K562 (cell line): Measurements from ENCODE around the gene EXOC3. TPM values are rescaled to one million over a fixed set of nuclear protein-coding genes. Genes with fewer than 3 reads are reported as not detected.
"Not testable (repeated sequence)": the region's sequence is repeated elsewhere in the genome, so short reads cannot be mapped to it uniquely, and the experiment has no call there.

Experiments used
- ATAC-seq: fragments of 200-7000 bp; cut with Tn5 transposase; 3 replicates; pipeline ENCODE4 v1.9.1; 2020; ENCODE audit warnings: moderate library complexity
- BruUV-seq: library from RNA; stranded (reverse); fragments of 400-500 nt; replicated peaks from 2 replicates; lab custom pipeline; 2021; lab: Mats Ljungman, UMichigan
- CTCF ChIA-PET: fragments of 300-600 bp; formaldehyde crosslinking; extraction: SDS; loops from one replicate; lab custom pipeline; 2021; ENCODE audit warnings: low intra/inter-chr PET ratio; lab: Yijun Ruan, JAX
- POLR2A ChIA-PET: fragments of 300-600, 350-650 bp; sonication (Branson Sonifier 250); formaldehyde crosslinking; extraction: SDS; loops from one replicate; lab custom pipeline; 2021; ENCODE audit warnings: antibody characterized with exemption, inconsistent platforms; lab: Yijun Ruan, JAX
- DNase-seq, 4 experiments: peaks; one replicate each; pipeline versions ENCODE4 v3.0.0 to v3.0.0-alpha.2; 2011 to 2018; ENCODE audit warnings: low spot score in 3 of 4, mixed read lengths in 3 of 4; ENCODE audit errors: extremely low read depth in 1 of 4
- FAIRE-seq: peaks from 2 replicates; lab custom pipeline; 2011; peaks lifted over from hg19 to GRCh38; lab: Jason Lieb, UNC
- H2AFZ ChIP-seq: 2 replicates; pipeline ENCODE4 v1.6.0; 2011; ENCODE audit warnings: low read depth, low read length, control low read depth, inconsistent platforms
- H3K27ac ChIP-seq: fragments of 200-600 bp; 3 replicates; pipeline ENCODE4 v1.8.0; 2011; ENCODE audit warnings: low read depth, mild to moderate bottlenecking, control low read depth, inconsistent platforms, low read length, moderate library complexity, mixed read lengths; ENCODE audit errors: extremely low read depth
- H3K27me3 ChIP-seq, 2 experiments: fragments of 300-600 bp in 1 of 2; 2 replicates in 1 of 2; 3 replicates in 1 of 2; pipeline versions ENCODE4 v1.6.0 to v1.8.0; 2011; ENCODE audit warnings: inconsistent platforms in 2 of 2, low read length in 2 of 2, mild to moderate bottlenecking in 1 of 2, mixed read lengths in 1 of 2, moderate library complexity in 1 of 2; ENCODE audit not compliant: control insufficient read depth in 2 of 2, insufficient read depth in 2 of 2
- H3K36me3 ChIP-seq: fragments of 300-600 bp; 3 replicates; pipeline ENCODE4 v1.8.0; 2011; ENCODE audit warnings: mild to moderate bottlenecking, low read length, inconsistent platforms; ENCODE audit not compliant: control insufficient read depth, insufficient read depth
- H3K4me1 ChIP-seq, 2 experiments: fragments of 200-600 bp in 1 of 2; replicated peaks in 1 of 2; 2 replicates in 1 of 2; 3 replicates in 1 of 2; pipeline versions ENCODE4 v1.5.1 to v1.8.0; 2011; ENCODE audit warnings: inconsistent platforms in 2 of 2, low read length in 2 of 2, mild to moderate bottlenecking in 1 of 2, mixed read lengths in 1 of 2, moderate library complexity in 1 of 2; ENCODE audit not compliant: control insufficient read depth in 2 of 2, insufficient read depth in 2 of 2
- H3K4me2 ChIP-seq: 2 replicates; pipeline ENCODE4 v1.6.1; 2011; ENCODE audit warnings: low read length, control low read depth, inconsistent platforms, mixed read lengths; ENCODE audit not compliant: insufficient read depth
- H3K4me3 ChIP-seq: fragments of 200-600 bp; sonication (generic), shearing (Covaris generic); 2 replicates; pipeline ENCODE4 v1.5.1; 2016; ENCODE audit warnings: control low read depth, inconsistent platforms
- H3K79me2 ChIP-seq: fragments of 200-600 bp; 3 replicates; pipeline ENCODE4 v1.8.0; 2011; ENCODE audit warnings: low read length, inconsistent platforms; ENCODE audit not compliant: control insufficient read depth, insufficient read depth
- H3K9ac ChIP-seq, 2 experiments: 2 replicates each; pipeline versions ENCODE4 v1.6.0 to v1.6.1; 2011; ENCODE audit warnings: low read depth in 2 of 2, low read length in 2 of 2, control low read depth in 1 of 2, inconsistent platforms in 1 of 2, mild to moderate bottlenecking in 1 of 2, mixed read lengths in 1 of 2; ENCODE audit not compliant: insufficient read depth in 1 of 2
- H3K9me1 ChIP-seq: one replicate; pipeline ENCODE4 v1.6.0; 2011; ENCODE audit warnings: inconsistent platforms, mild to moderate bottlenecking, low read length, moderate library complexity; ENCODE audit not compliant: control insufficient read depth, insufficient read depth
- H3K9me3 ChIP-seq: replicated peaks from 2 replicates; pipeline ENCODE4 v1.5.1; 2011; ENCODE audit warnings: low read depth, low read length, inconsistent platforms; ENCODE audit not compliant: control insufficient read depth, insufficient read depth
- H4K20me1 ChIP-seq: replicated peaks from 2 replicates; pipeline ENCODE4 v1.6.1; 2011; ENCODE audit warnings: low read length, inconsistent platforms, mixed read lengths; ENCODE audit not compliant: control insufficient read depth, insufficient read depth
- CBFA2T2 ChIP-seq: fragments of 450-650 bp; conservative IDR thresholded peaks from 2 replicates; pipeline ENCODE4 v1.6.1; 2017; ENCODE audit warnings: mild to moderate bottlenecking
- FOXJ2 ChIP-seq: fragments of 200-800 bp; sonication (Bioruptor generic); IDR thresholded peaks from 2 replicates; pipeline ENCODE4 v1.6.1; 2016; ENCODE audit warnings: missing genetic modification characterization, missing compliant biosample characterization
- HNRNPK ChIP-seq: fragments of 200-400 bp; formaldehyde crosslinking; IDR thresholded peaks from one replicate; pipeline ENCODE4 v1.6.1; 2018; ENCODE audit warnings: mild to moderate bottlenecking, low read depth, low read length; ENCODE audit not compliant: poor library complexity, severe bottlenecking
- MITF ChIP-seq: IDR thresholded peaks from 2 replicates; pipeline ENCODE4 v1.6.1; 2014; ENCODE audit warnings: antibody characterized with exemption
- NFE2 ChIP-seq: IDR thresholded peaks from 2 replicates; pipeline ENCODE4 v1.6.1; 2014; ENCODE audit warnings: antibody characterized with exemption, low read depth
- ZFP36 ChIP-seq: fragments of 150-350 bp; IDR thresholded peaks from 2 replicates; pipeline ENCODE4 v1.6.1; 2018; ENCODE audit warnings: low read length, low read depth; ENCODE audit not compliant: partially characterized antibody
- ZNF124 ChIP-seq: sonication (generic); formaldehyde crosslinking; IDR thresholded peaks from 2 replicates; pipeline ENCODE4 v1.8.1; 2022; ENCODE audit warnings: missing genetic modification reagents
- ZNF79 ChIP-seq: fragments of 250-450 bp; sonication (Bioruptor Pico); IDR thresholded peaks from 2 replicates; pipeline ENCODE4 v1.4.0; 2020; ENCODE audit warnings: low read depth, mild to moderate bottlenecking, moderate library complexity
- WGBS: fragments of 100-300 bp; shearing (Covaris generic); methylation state at CpG from one replicate; pipeline ENCODE4 v1.1.6; 2016; ENCODE audit warnings: low coverage, mixed read lengths; ENCODE audit not compliant: insufficient coverage; ENCODE audit errors: missing lambda C conversion rate; 5-methylcytosine and 5-hydroxymethylcytosine counted together
- in situ Hi-C: fragments of 300-500 bp; cut with MboI; formaldehyde crosslinking; loops from 4 replicates; pipeline ENCODE4 v1.15.0; 2018; ENCODE audit warnings: inconsistent platforms, mixed read lengths
- intact Hi-C: fragments of 100-400 bp; cut with micrococcal nuclease; formaldehyde crosslinking; loops from 2 replicates; pipeline ENCODE4 v1.14.2; 2022
- polyA plus RNA-seq, 8 experiments: library from polyadenylated mRNA; depleted of rRNA in 4 of 8; stranded (reverse) in 5 of 8; unstranded in 3 of 8; fragments of >200 nt; fragmentation: Nextera tagmentation in 2 of 8; fragmentation: Illumina TruSeq in 1 of 8; extraction: Ambion mirVana in 2 of 8; extraction: Trizol in 1 of 8; gene quantifications; 2 replicates each; pipeline versions ENCODE4 v1.2.1 to v1.2.3, GENCODE V29; 2011 to 2014; ENCODE audit warnings: inconsistent platforms in 1 of 8, missing spikeins in 1 of 8
- total RNA-seq, 7 experiments: library from RNA; depleted of rRNA in 6 of 7; stranded (reverse); fragments of >200 nt in 6 of 7; fragmentation: Illumina TruSeq in 2 of 7; extraction: Trizol in 2 of 7; gene quantifications; 2 replicates each; pipeline versions ENCODE4 v1.2.1 to v1.2.3, GENCODE V29; 2011 to 2021; ENCODE audit warnings: low replicate concordance in 1 of 7

The EXOC3 gene
- total and polyA plus RNA-seq, 9 of the 15 experiments (the other 6 are each of a cell fraction or from before 2014, with no cell fraction given): 1.4 to 41.9 (median 22.4) TPM

- not testable (repeated sequence) for H3K27ac ChIP-seq
- peak overlapping the region; percentile 66 for H2AFZ ChIP-seq
These were observed 43.6 kb downstream of the EXOC3 start for GRCh38 chr5:486597-486996.

GRCh38 chr5:488241-488640 lies 45.3 kb downstream of the EXOC3 start:
- CTCF ChIA-PET: no interaction called here
- Histone ChIP-seq H3K4me2 (no peak overlapping the region), H3K27ac (no peak overlapping the region), H3K79me2 (no peaks in the 10 kb centered on the region), H4K20me1 (no peaks in the 10 kb centered on the region), H3K9me1 (peaks cover 4% of the 10 kb centered on the region), H3K4me1 (peaks cover 8 to 74% of the 10 kb centered on the region in 2 experiments; a peak in 3 of 5 replicates), H3K4me3 (no peak overlapping the region), H2AFZ (no peak overlapping the region), H3K9ac (no peak overlapping the region), H3K9me3 (no peaks in the 10 kb centered on the region), H3K27me3 (peaks cover 20 to 50% of the 10 kb centered on the region in 2 experiments; a peak in 4 of 5 replicates), H3K36me3 (no peaks in the 10 kb centered on the region)
- intact Hi-C loops (no loop called here), in situ Hi-C loops (no loop called here)
- no peak for TF ChIP-seq MITF
- TF ChIP-seq ZNF124 (CRISPR knock-in tag): no peak
- no peak for TF ChIP-seq HNRNPK
- no peak for TF ChIP-seq ZNF79 (CRISPR knock-in tag)
- TF ChIP-seq ZFP36: no peak
- TF ChIP-seq CBFA2T2: no peak
- no peak for TF ChIP-seq FOXJ2 (tag)
- TF ChIP-seq NFE2: no peak
- no TSS peak for BruUV-seq
- DNase-seq (no peak), ATAC-seq (no peak), FAIRE-seq (no peak)
- POLR2A ChIA-PET: interaction anchor here (1.0 kb wide), 1 partner anchor 8 kb away, joined by 4 read pairs; no protein-coding TSS in a partner anchor
- 45% methylated on average over 17 of the region's 33 CpGs for WGBS

More at GRCh38 chr5:486597-486996, 43.6 kb downstream of the EXOC3 start:
- BruUV-seq, H3K4me2 ChIP-seq, H3K36me3 ChIP-seq, H3K9me3 ChIP-seq, H4K20me1 ChIP-seq, H3K79me2 ChIP-seq, H3K9ac ChIP-seq, ATAC-seq, H3K9me1 ChIP-seq, intact Hi-C loops, in situ Hi-C loops, FAIRE-seq, POLR2A ChIA-PET, H3K4me3 ChIP-seq, CTCF ChIA-PET, DNase-seq: not testable (repeated sequence)
- Histone ChIP-seq H3K27me3 (peaks cover 15 to 51% of the 10 kb centered on the region in 2 experiments; a peak in 4 of 5 replicates), H3K4me1 (peaks cover 8 to 74% of the 10 kb centered on the region in 2 experiments; a peak in 3 of 5 replicates)
- WGBS: 80% methylated on average over 15 of the region's 22 CpGs
